ENCODE measurements around the gene PEX7. TPM values are rescaled to one million over a fixed set of nuclear protein-coding genes. Genes with fewer than 3 reads are reported as not detected.
"Not testable (repeated sequence)": the region's sequence is repeated elsewhere in the genome, so short reads cannot be mapped to it uniquely, and the experiment has no call there.

The PEX7 gene
- polyA plus RNA-seq, 12 donors, result 5.8 to 10.0 (median 8.9) TPM; not detected in 1

- DNase-seq, result no peak
These were observed 34.1 kb upstream of the PEX7 start for GRCh38 chr6:136788069-136788902.

GRCh38 chr6:136789440-136789839, 33.0 kb upstream of the PEX7 start:
- DNase-seq, result not testable (repeated sequence)

GRCh38 chr6:136790411-136791295, 31.7 kb upstream of the PEX7 start:
- no peak for DNase-seq

GRCh38 chr6:136791296-136792094, 30.9 kb upstream of the PEX7 start:
- DNase-seq, result peak; percentile 29

GRCh38 chr6:136792095-136792409, 30.3 kb upstream of the PEX7 start:
- no peak for DNase-seq

GRCh38 chr6:136792410-136793262, 29.8 kb upstream of the PEX7 start, which contains the start of gene MAP3K5:
Gene MAP3K5 (minus strand): TSS chr6:136792477. CDS start chr6:136792157, 320 bp downstream.
- peak; percentile 84 for DNase-seq

DNA sequence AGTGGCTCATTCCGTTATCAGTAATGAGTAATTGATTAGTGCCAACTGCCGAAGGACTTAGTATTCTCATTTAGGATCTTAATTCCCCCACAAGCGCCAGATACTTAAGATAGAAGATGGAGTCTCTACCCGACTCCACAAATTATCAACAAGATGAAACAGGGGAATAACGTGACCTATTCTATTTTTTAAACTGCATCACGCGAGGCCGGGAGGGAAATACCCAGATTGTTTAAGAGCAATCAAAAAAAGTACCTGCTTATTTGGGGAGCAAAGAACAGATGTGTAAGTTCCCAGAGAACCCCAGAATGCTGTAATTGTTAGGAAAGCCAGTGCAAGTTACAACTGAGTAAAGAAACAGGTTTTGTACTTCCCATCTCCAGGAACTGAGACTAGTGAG, 29.0 kb upstream of the PEX7 start:
- no peak for DNase-seq

- DNase-seq, result no peak
These were observed 27.0 kb upstream of the PEX7 start for GRCh38 chr6:136795386-136795785.

DNA sequence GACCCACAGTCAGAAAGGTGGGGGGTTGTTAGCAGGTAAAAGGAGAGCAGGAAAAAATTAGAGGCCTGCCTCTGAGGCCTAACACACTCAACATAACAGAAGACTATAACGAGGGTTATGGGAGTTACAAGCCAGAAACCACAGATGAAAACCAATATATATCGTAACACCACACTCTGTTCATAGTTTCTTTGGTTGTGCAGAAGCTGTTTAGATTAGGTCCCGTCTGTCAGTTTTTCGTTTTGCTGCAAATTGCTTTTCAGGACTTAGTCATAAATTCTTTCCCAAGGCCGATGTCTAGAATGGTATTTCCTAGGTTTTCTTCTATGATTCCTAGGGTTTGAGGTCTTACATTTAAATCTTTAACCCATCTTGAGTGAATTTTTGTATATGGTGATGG, 26.4 kb upstream of the PEX7 start:
- no peak for DNase-seq

DNA sequence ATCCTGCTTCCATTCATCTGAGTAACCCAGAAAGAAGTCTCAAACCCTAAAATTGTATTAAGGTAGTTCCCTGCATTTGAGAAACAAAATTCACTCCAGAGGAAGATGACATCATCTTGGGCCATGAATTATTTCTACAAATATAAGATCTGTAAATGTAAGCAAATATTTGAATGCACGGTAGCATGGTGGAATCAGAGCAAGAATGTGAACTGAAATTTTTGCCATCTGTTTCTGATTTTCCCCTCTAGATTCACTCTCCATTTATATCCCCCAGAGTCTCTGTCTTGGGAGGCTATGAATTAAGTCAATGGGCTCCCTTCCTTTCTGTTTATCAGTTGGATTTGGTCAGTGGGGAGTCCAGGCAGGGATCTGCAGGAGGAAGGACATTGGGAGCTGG, 24.3 kb upstream of the PEX7 start:
- DNase-seq, result no peak

DNA sequence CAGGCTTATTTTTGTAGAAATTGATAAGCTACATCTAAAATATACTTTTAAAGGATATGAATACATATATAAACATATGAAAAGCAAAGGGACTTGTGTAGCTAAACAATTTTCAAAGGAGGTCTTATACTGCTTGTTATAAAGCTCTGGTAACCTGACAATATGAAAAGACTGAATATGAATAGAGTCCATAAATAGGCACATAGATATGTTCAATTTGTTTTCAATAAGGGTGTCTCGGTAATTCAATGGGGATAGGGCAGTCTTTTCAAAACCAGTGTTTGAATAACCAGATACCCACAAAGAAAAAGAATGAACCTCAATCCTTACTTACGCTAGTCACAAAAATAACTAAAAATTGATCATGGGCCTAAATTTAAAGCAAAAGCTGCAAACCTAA, 20.8 kb upstream of the PEX7 start:
- DNase-seq, result no peak

DNA sequence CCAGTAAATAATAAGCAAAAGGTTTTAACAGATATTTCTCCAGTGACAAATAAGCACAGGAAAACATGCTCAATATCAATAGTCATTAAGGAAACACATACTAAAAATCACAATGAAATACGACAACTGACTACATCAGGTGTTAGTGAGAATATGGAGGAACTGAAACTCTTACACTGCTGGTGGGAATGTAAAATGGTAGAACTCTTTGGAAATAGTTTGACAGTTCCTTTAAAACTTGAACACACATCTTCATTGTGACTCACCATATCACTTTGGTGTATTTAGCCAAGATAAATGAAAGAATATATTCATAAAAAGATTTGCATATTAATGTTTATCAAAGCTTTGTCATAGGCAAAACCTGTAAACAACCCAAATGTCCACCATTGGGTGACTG, 18.8 kb upstream of the PEX7 start:
- no peak for DNase-seq

DNA sequence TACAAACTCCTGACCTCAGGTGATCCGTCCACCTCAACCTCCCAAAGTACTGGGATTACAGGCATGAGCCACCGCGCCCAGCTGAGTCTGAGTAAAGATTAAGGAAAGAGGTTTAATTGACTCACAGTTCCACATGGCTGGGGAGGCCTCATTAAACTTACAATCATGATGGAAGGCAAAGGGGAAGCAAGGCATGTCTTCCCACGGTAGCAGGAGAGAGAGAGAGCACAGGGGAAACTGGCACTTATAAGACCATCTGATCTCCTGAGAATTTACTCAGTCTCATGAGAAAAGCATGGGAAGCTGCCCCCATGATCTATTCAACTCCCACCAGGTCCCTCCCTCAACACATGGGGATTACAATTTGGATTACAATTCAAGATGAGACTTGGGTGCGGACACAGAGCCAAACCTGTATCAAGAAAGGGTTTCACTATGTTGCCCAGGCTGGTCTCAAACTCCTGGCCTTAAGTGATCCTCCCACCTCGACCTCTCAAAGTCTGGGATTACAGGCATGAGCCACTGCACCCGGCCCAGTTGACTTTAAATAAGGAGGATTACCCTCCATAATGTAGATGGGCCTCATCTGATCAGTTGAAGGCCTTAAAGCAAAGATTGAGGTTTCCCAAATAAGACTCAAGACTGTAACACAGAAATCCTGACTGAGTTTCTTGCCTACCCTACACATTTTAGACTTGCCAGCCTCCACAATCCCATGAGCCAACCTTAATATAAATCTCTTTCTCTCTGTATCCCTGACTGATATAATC, 13.1 kb upstream of the PEX7 start:
- no peak for DNase-seq

GRCh38 chr6:136811272-136811671, 11.1 kb upstream of the PEX7 start:
- DNase-seq, result no peak

DNA sequence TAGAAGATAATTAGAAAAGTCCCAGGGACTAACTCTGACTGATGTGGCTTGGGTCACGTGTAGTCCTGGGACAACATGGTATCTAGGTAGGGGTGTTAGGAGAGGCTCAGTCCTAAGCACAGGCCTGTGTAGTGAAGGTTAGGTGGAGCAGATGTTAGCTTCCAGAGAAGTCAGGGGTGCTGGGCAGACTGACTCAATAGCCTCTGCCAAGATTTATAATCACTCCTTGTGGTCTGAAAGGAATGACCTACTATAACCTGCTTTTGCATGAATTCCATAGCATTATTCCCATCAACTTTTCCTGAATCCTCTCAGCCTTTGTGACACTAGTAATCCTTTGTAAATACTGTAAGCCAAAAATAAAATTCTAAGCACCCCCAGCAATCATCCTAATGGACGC, 10.2 kb upstream of the PEX7 start:
- no peak for DNase-seq

DNA sequence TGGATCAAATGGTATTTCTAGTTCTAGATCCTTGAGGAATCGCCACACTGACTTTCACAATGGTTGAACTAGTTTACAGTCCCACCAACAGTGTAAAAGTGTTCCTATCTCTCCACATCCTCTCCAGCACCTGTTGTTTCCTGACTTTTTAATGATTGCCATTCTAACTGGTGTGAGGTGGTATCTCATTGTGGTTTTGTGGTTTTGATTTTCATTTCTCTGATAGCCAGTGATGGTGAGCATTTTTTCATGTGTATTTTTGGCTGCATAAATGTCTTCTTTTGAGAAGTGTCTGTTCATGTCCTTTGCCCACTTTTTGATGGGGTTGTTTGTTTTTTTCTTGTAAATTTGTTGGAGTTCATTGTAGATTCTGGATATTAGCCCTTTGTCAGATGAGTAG, 6.8 kb upstream of the PEX7 start:
- not testable (repeated sequence) for DNase-seq

GRCh38 chr6:136816656-136817055, 5.7 kb upstream of the PEX7 start:
- DNase-seq, result no peak

DNA sequence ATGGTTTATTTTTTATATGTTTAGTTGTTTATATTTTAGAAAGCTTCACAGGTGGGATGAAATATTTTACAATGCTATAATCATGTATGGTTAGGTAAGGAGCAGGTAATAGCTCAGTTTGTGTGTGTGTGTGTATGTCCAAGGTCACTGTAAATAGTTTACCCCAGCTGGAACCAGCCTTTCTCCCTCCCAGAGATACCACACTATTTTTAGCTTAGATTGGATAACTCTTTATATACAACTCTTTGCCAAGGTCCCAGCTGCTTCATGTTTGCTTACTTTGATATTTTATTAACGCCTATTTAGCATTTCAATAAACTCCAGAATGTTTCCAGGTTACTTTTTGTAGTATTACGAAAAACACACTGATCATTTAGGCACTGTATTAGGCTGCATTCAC, 1.8 kb upstream of the PEX7 start:
- no peak for DNase-seq

- no peak for DNase-seq
These were observed 381 bp upstream of the PEX7 start for GRCh38 chr6:136822046-136822375.

DNA sequence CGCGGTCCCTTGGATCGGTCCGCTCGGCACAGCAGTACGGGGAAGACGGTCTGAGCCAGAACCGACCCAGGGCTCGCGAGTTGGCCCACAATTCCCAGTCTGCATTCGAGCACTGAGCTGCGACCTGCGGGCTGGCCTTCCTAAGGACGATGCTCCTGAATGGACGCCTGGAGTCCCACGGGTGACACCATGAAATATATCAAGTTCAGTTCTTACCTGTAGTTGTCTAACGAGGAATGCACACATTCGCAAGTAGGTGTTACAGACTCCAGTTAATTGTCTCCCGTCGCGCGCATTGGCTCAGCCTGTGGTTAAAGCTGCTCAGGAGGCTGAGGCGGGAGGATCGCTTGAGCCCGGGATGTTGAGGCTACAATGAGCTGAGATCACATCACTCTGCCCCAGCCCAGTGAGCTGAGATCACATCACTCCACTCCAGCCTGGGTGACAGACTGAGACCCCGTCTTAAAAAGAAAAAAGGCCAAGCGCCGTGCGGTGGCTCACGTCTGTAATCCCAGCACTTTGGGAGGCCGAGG, 802 bp downstream of the PEX7 start:
- no peak for DNase-seq
